Caco-2 (cell line): ENCODE measurements around the gene ATXN1. TPM values are rescaled to one million over a fixed set of nuclear protein-coding genes. Genes with fewer than 3 reads are reported as not detected.

Experiments
- BruUV-seq: library from RNA; stranded (reverse); fragments of 400-500 nt; replicated peaks from 2 replicates; lab custom pipeline; 2021; lab: Mats Ljungman, UMichigan
- CTCF ChIA-PET: fragments of 300-600 bp; sonication (Branson Sonifier 250); formaldehyde crosslinking; loops from one replicate; lab custom pipeline; 2022; ENCODE audit warnings: antibody characterized with exemption; lab: Charles Lee
- POLR2A ChIA-PET: fragments of 300-600 bp; sonication (Branson Sonifier 250); formaldehyde crosslinking; loops from one replicate; lab custom pipeline; 2022; ENCODE audit warnings: antibody characterized with exemption; lab: Charles Lee
- DNase-seq, 2 experiments: peaks; one replicate each; pipeline versions ENCODE4 v3.0.0 to v3.0.0-alpha.2; 2020 to 2022
- H3K27me3 ChIP-seq: replicated peaks from 2 replicates; pipeline ENCODE4 v1.6.0; 2011; ENCODE audit warnings: low read length; ENCODE audit not compliant: control insufficient read depth, insufficient read depth
- H3K36me3 ChIP-seq: 2 replicates; pipeline ENCODE4 v1.5.1; 2011; ENCODE audit warnings: low read length; ENCODE audit not compliant: control insufficient read depth, insufficient read depth
- H3K4me1 ChIP-seq: fragments of 250-450 bp; sonication (Bioruptor Pico); 2 replicates; pipeline ENCODE4 v1.5.1; 2020; ENCODE audit warnings: mild to moderate bottlenecking
- H3K4me3 ChIP-seq: 2 replicates; pipeline ENCODE4 v1.5.1; 2011; ENCODE audit warnings: low read depth, mild to moderate bottlenecking, control low read depth, low read length
- H3K9me3 ChIP-seq: fragments of 250-450 bp; sonication (Bioruptor Pico); 2 replicates; pipeline ENCODE4 v1.5.1; 2020; ENCODE audit warnings: mild to moderate bottlenecking, moderate library complexity
- H3K27ac Mint-ChIP-seq: one replicate; pipeline ENCODE4 v1.8.0; 2022; ENCODE audit warnings: mixed read lengths; ENCODE audit not compliant: unreplicated experiment
- H3K27me3 Mint-ChIP-seq: one replicate; pipeline ENCODE4 v1.8.0; 2022; ENCODE audit warnings: mixed read lengths; ENCODE audit not compliant: insufficient read depth, unreplicated experiment
- H3K36me3 Mint-ChIP-seq: one replicate; pipeline ENCODE4 v1.8.0; 2022; ENCODE audit warnings: mild to moderate bottlenecking, mixed read lengths; ENCODE audit not compliant: insufficient read depth, unreplicated experiment
- H3K4me1 Mint-ChIP-seq: one replicate; pipeline ENCODE4 v1.8.0; 2022; ENCODE audit warnings: low read depth, mixed read lengths; ENCODE audit not compliant: unreplicated experiment
- H3K4me3 Mint-ChIP-seq: one replicate; pipeline ENCODE4 v1.8.0; 2022; ENCODE audit warnings: mild to moderate bottlenecking, moderate library complexity, mixed read lengths; ENCODE audit not compliant: unreplicated experiment
- H3K9me3 Mint-ChIP-seq: one replicate; pipeline ENCODE4 v1.8.0; 2022; ENCODE audit warnings: mixed read lengths; ENCODE audit not compliant: unreplicated experiment
- CTCF ChIP-seq, 2 experiments: fragments of 200-600 bp in 1 of 2; IDR thresholded peaks; 1 replicate in 1 of 2; 2 replicates in 1 of 2; pipeline versions ENCODE4 v1.5.1 to v1.8.0; 2011 to 2022; ENCODE audit warnings: antibody characterized with exemption in 1 of 2, control low read depth in 1 of 2, inconsistent platforms in 1 of 2, low read depth in 1 of 2, low read length in 1 of 2, mild to moderate bottlenecking in 1 of 2, moderate library complexity in 1 of 2; ENCODE audit not compliant: insufficient read depth in 1 of 2, severe bottlenecking in 1 of 2, unreplicated experiment in 1 of 2
- intact Hi-C: fragments of 100-400 bp; cut with micrococcal nuclease; formaldehyde crosslinking; loops from one replicate; pipeline ENCODE4 v1.10.0; 2022; ENCODE audit not compliant: unreplicated experiment
- total RNA-seq: library from RNA; stranded (reverse); gene quantifications from 2 replicates; pipeline ENCODE4 v1.2.3, GENCODE V29; 2022

ATXN1 gene
- total RNA-seq, 1 experiment from 2014 or later = 14.2 TPM

GRCh38 chr6:16396497-16397319, 364.6 kb downstream of the ATXN1 start:
- Histone ChIP-seq H3K4me1 (no peaks in the 10 kb centered on the region; the same call in 1 of the 2 replicates), H3K4me3 (no peak overlapping the region), H3K36me3 (no peaks in the 10 kb centered on the region), H3K27me3 (no peaks in the 10 kb centered on the region), H3K9me3 (no peaks in the 10 kb centered on the region)
- ChIA-PET CTCF (no interaction called here), POLR2A (interaction anchor here (0.6 kb wide), 1 partner anchor 18 kb away, joined by 3 read pairs; no protein-coding TSS in a partner anchor)
- intact Hi-C loops = no loop called here
- Mint-ChIP-seq H3K36me3 (no peaks in the 10 kb centered on the region), H3K27ac (no peak overlapping the region), H3K27me3 (no peaks in the 10 kb centered on the region), H3K9me3 (no peaks in the 10 kb centered on the region), H3K4me3 (no peak overlapping the region), H3K4me1 (no peaks in the 10 kb centered on the region)
- no TSS peak for BruUV-seq
- TF ChIP-seq CTCF (IDR thresholded peaks at IDR 0.05; ENCODE audit: insufficient read depth in 1 of 2, low read depth in 1 of 2, low read length in 1 of 2, severe bottlenecking in 1 of 2, unreplicated experiment in 1 of 2) = no peak
- DNase-seq = no peak

GRCh38 chr6:16394632-16395031, 366.6 kb downstream of the ATXN1 start:
- H3K4me3 ChIP-seq = no peak overlapping the region
- H3K36me3 ChIP-seq = no peaks in the 10 kb centered on the region
- no peaks in the 10 kb centered on the region for H3K9me3 ChIP-seq
- no peaks in the 10 kb centered on the region; the same call in 1 of the 2 replicates for H3K4me1 ChIP-seq
- no peak overlapping the region for H3K4me3 Mint-ChIP-seq
- intact Hi-C loops = no loop called here
- ChIA-PET CTCF (no interaction called here), POLR2A (no interaction called here)
- no peak for TF ChIP-seq CTCF (IDR thresholded peaks at IDR 0.05; ENCODE audit: insufficient read depth in 1 of 2, low read depth in 1 of 2, low read length in 1 of 2, severe bottlenecking in 1 of 2, unreplicated experiment in 1 of 2)
- H3K27ac Mint-ChIP-seq = no peak overlapping the region
- no peaks in the 10 kb centered on the region for H3K9me3 Mint-ChIP-seq
- no peaks in the 10 kb centered on the region for H3K27me3 ChIP-seq
- no TSS peak for BruUV-seq
- no peaks in the 10 kb centered on the region for H3K4me1 Mint-ChIP-seq
- H3K27me3 Mint-ChIP-seq = no peaks in the 10 kb centered on the region
- DNase-seq = no peak
- H3K36me3 Mint-ChIP-seq = no peaks in the 10 kb centered on the region

- H3K4me1 ChIP-seq = no peaks in the 10 kb centered on the region; the same call in 1 of the 2 replicates
- intact Hi-C loops = no loop called here
- no peaks in the 10 kb centered on the region for H3K36me3 ChIP-seq
- Mint-ChIP-seq H3K4me3 (no peak overlapping the region), H3K27ac (no peak overlapping the region), H3K9me3 (no peaks in the 10 kb centered on the region), H3K4me1 (no peaks in the 10 kb centered on the region), H3K27me3 (no peaks in the 10 kb centered on the region), H3K36me3 (no peaks in the 10 kb centered on the region)
- no TSS peak for BruUV-seq
- no peak for TF ChIP-seq CTCF (IDR thresholded peaks at IDR 0.05; ENCODE audit: insufficient read depth in 1 of 2, low read depth in 1 of 2, low read length in 1 of 2, severe bottlenecking in 1 of 2, unreplicated experiment in 1 of 2)
- ChIA-PET POLR2A (interaction anchor here (0.6 kb wide), 1 partner anchor 139 kb away, joined by 3 read pairs; no protein-coding TSS in a partner anchor), CTCF (no interaction called here)
- H3K9me3 ChIP-seq = no peaks in the 10 kb centered on the region
- no peak overlapping the region for H3K4me3 ChIP-seq
- DNase-seq = no peak
- no peaks in the 10 kb centered on the region for H3K27me3 ChIP-seq
Observed at GRCh38 chr6:16393326-16393725, 367.9 kb downstream of the ATXN1 start.
